Measurements from ENCODE around the gene STK24. TPM values are rescaled to one million over a fixed set of nuclear protein-coding genes. Genes with fewer than 3 reads are reported as not detected.

STK24 gene
- total RNA-seq, 4 donors from 2014 or later, result 49.8 to 68.9 (median 57.0) TPM

DNA sequence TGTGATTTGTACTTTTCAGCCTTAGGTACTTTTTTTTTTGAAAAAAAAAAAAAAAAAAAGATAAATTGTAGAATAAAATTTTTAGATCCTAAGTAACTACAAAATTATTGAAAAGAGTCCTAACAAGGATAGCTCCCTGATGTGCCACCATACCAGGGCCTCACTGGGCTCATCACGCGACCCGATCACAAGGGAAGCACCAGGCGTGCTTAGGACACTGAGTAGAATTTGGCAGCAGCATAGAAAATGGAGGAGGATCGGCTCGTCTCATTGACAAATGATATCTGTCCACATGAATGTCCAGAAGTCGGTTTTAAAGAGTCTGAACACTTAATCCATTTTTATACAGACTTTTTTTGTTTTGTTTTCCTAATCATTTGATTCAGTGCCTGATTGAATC is 179.0 kb downstream of the STK24 start:
- Histone ChIP-seq H3K4me3 (no peak overlapping the region), H3K36me3 (peaks cover 0 to 32% (median 0%) of the 10 kb centered on the region in 3 donors), H3K4me1 (no peaks in the 10 kb centered on the region), H3K9me3 (no peaks in the 10 kb centered on the region), H3K27ac (no peak overlapping the region), H3K27me3 (no peaks in the 10 kb centered on the region)
- no peak for DNase-seq (ENCODE audit: low spot score in 2 of 2)
- no peak for TF ChIP-seq POLR2A (IDR thresholded peaks at IDR 0.05)
- TF ChIP-seq EP300 (IDR thresholded peaks at IDR 0.05), result no peak
- TF ChIP-seq CTCF (IDR thresholded peaks at IDR 0.05), result no peak
- WGBS, 2 donors, result 85% methylated on average over 7 of the region's 7 CpGs

- Histone ChIP-seq H3K4me1 (no peaks in the 10 kb centered on the region), H3K36me3 (peaks cover 0 to 32% (median 0%) of the 10 kb centered on the region in 3 donors), H3K27me3 (no peaks in the 10 kb centered on the region), H3K27ac (no peak overlapping the region), H3K9me3 (no peaks in the 10 kb centered on the region), H3K4me3 (no peak overlapping the region)
- no peak for DNase-seq (ENCODE audit: low spot score in 2 of 2)
- TF ChIP-seq CTCF (IDR thresholded peaks at IDR 0.05) (peak; percentile 11 to 47 (median 29)), EP300 (IDR thresholded peaks at IDR 0.05) (no peak)
- WGBS, 2 donors, result 57 to 61% methylated on average over 1 of the region's 1 CpG
Measured at GRCh38 chr13:98397221-98397620, 179.7 kb downstream of the STK24 start.

DNA sequence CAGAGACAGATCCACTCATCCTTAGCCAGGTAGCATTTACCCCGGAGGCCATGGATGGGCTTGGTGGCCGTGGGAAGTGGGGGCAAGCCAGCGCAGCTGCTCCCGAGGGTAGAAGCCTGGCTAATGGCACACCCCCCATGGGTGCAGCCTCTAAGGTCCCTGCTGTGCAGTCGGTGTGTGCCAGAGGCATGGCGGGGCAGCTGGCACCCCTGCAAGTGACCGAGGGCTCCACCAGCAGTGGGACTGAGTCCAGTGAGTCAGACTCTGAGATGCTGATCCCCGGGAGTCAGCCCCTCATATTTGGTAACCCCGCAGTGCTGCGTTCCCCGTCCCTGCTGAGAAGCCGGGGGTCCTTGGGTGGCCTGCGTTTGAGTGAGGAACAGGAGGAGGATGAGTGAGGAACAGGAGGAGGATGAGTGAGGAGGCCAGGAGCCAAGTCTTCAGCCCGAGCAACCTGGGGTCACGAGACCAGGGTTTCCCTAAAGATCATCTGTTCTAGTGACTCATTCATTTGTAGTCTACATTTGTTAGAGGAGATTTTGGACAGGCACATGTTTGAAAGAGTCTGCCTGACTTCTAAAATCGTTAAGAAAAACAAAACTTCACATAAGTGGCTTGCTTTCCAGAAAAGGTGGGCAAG is 180.7 kb downstream of the STK24 start:
- H3K36me3 ChIP-seq, result peaks cover 0 to 34% (median 0%) of the 10 kb centered on the region in 3 donors
- no peaks in the 10 kb centered on the region for H3K27me3 ChIP-seq
- no peak for DNase-seq (ENCODE audit: low spot score in 2 of 2)
- no peak overlapping the region for H3K27ac ChIP-seq
- TF ChIP-seq POLR2A (IDR thresholded peaks at IDR 0.05) (no peak), EP300 (IDR thresholded peaks at IDR 0.05) (no peak), CTCF (IDR thresholded peaks at IDR 0.05) (no peak)
- H3K4me1 ChIP-seq, result no peaks in the 10 kb centered on the region
- no peaks in the 10 kb centered on the region for H3K9me3 ChIP-seq
- no peak overlapping the region for H3K4me3 ChIP-seq
- WGBS, 2 donors, result 87 to 90% methylated on average over 16 of the region's 16 CpGs

Other genes starting within 250 kb of the STK24 start
- gene SLC15A1, start 175.6 kb upstream of the STK24 start, total RNA-seq, result not detected

All from tibial nerve (tissue), 4 donors.